Activated T-helper 1 cell treated with anti-CD3 and anti-CD28 coated beads, Interleukin-12 subunit alpha, Interleukin-12 subunit beta, Interleukin-2, Interleukin-4 antibody, amounts not matched to agents 30 ng/mL and 10 ng/mL and 1 ng/mL, durations not matched to agents 14 hours and 24 hours and 36 hours (primary cell): ENCODE results near the gene SNX8. TPM values are rescaled to one million over a fixed set of nuclear protein-coding genes. Genes with fewer than 3 reads are reported as not detected.

Source experiments
- DNase-seq: peaks from one replicate; pipeline ENCODE4 v3.0.0; 2021; ENCODE audit warnings: low spot score
- H3K27ac Mint-ChIP-seq: one replicate; pipeline ENCODE4 v1.8.0; 2021; ENCODE audit warnings: mild to moderate bottlenecking, mixed read lengths
- H3K27me3 Mint-ChIP-seq: one replicate; pipeline ENCODE4 v1.8.0; 2022; ENCODE audit warnings: mild to moderate bottlenecking, moderate library complexity, mixed read lengths; ENCODE audit not compliant: insufficient read depth
- H3K36me3 Mint-ChIP-seq: one replicate; pipeline ENCODE4 v1.8.0; 2021; ENCODE audit warnings: low read depth, mixed read lengths
- H3K4me1 Mint-ChIP-seq: one replicate; pipeline ENCODE4 v1.8.0; 2021; ENCODE audit warnings: low read depth, mixed read lengths
- H3K4me3 Mint-ChIP-seq: one replicate; pipeline ENCODE4 v1.8.0; 2021; ENCODE audit warnings: mild to moderate bottlenecking, moderate library complexity, mixed read lengths
- H3K9me3 Mint-ChIP-seq: one replicate; pipeline ENCODE4 v1.8.0; 2021; ENCODE audit warnings: mixed read lengths
- intact Hi-C: fragments of 100-400 bp; cut with micrococcal nuclease; formaldehyde crosslinking; loops from one replicate; pipeline ENCODE4 v1.15.1; 2024
- total RNA-seq: library from RNA; stranded (reverse); gene quantifications from 2 replicates; pipeline ENCODE4 v1.2.3, GENCODE V29; 2022

The SNX8 gene
- 40.8 and 41.8 TPM in 2 replicates for total RNA-seq

- H3K27me3 Mint-ChIP-seq, result no peaks in the 10 kb centered on the region
- peak; percentile 93 for DNase-seq
- H3K27ac Mint-ChIP-seq, result peak within 1 kb of the TSS; percentile 87
- H3K4me1 Mint-ChIP-seq, result peaks cover 8% of the 10 kb centered on the region
- no peaks in the 10 kb centered on the region for H3K36me3 Mint-ChIP-seq
- H3K4me3 Mint-ChIP-seq, result peak within 1 kb of the TSS; percentile 91
- intact Hi-C loops, result loop anchor here (1.0 to 5.0 kb wide), 6 partner anchors 40 to 744 kb away; partner anchors contain the start of genes BRAT1, CHST12, EIF3B and IQCE
- no peaks in the 10 kb centered on the region for H3K9me3 Mint-ChIP-seq
These were observed at the start of gene SNX8 for GRCh38 chr7:2314209-2314955. TSS of gene SNX8 (minus strand) at chr7:2314441. CDS start at chr7:2314421, 20 bp downstream.

GRCh38 chr7:2362385-2363088, 48.3 kb upstream of the SNX8 start:
- peaks cover 59% of the 10 kb centered on the region for H3K36me3 Mint-ChIP-seq
- intact Hi-C loops, result no loop called here
- H3K4me3 Mint-ChIP-seq, result no peak overlapping the region
- no peak overlapping the region for H3K27ac Mint-ChIP-seq
- H3K9me3 Mint-ChIP-seq, result no peaks in the 10 kb centered on the region
- no peaks in the 10 kb centered on the region for H3K27me3 Mint-ChIP-seq
- DNase-seq, result no peak
- peaks cover 20% of the 10 kb centered on the region for H3K4me1 Mint-ChIP-seq

- Mint-ChIP-seq H3K9me3 (no peaks in the 10 kb centered on the region), H3K36me3 (peaks cover 57% of the 10 kb centered on the region), H3K27me3 (no peaks in the 10 kb centered on the region), H3K4me1 (peaks cover 29% of the 10 kb centered on the region), H3K27ac (no peak overlapping the region), H3K4me3 (no peak overlapping the region)
- intact Hi-C loops, result no loop called here
- no peak for DNase-seq
These were observed 46.6 kb upstream of the SNX8 start for GRCh38 chr7:2360796-2361195.

GRCh38 chr7:2359610-2360009, 45.4 kb upstream of the SNX8 start:
- Mint-ChIP-seq H3K27me3 (no peaks in the 10 kb centered on the region), H3K27ac (no peak overlapping the region), H3K9me3 (no peaks in the 10 kb centered on the region), H3K4me1 (peaks cover 25% of the 10 kb centered on the region), H3K4me3 (no peak overlapping the region), H3K36me3 (peaks cover 48% of the 10 kb centered on the region)
- intact Hi-C loops, result loop anchor here (10.0 kb wide), 1 partner anchor 415 kb away; no protein-coding TSS in a partner anchor
- DNase-seq, result no peak

- Mint-ChIP-seq H3K27ac (no peak overlapping the region), H3K4me3 (no peak overlapping the region), H3K27me3 (no peaks in the 10 kb centered on the region), H3K9me3 (no peaks in the 10 kb centered on the region), H3K36me3 (peaks cover 42% of the 10 kb centered on the region), H3K4me1 (peaks cover 29% of the 10 kb centered on the region)
- no peak for DNase-seq
- intact Hi-C loops, result loop anchor here (10.0 kb wide), 1 partner anchor 414 kb away; no protein-coding TSS in a partner anchor
These were observed 44.8 kb upstream of the SNX8 start for GRCh38 chr7:2358968-2359527.

GRCh38 chr7:2357571-2357970, 43.3 kb upstream of the SNX8 start:
- no peaks in the 10 kb centered on the region for H3K27me3 Mint-ChIP-seq

GRCh38 chr7:2357165-2357564, 42.9 kb upstream of the SNX8 start:
- Mint-ChIP-seq H3K27ac (peak overlapping the region; percentile 50), H3K4me3 (peak overlapping the region; percentile 89), H3K9me3 (no peaks in the 10 kb centered on the region), H3K27me3 (no peaks in the 10 kb centered on the region), H3K4me1 (peaks cover 35% of the 10 kb centered on the region), H3K36me3 (peaks cover 30% of the 10 kb centered on the region)
- intact Hi-C loops, result loop anchor here (10.0 kb wide), 1 partner anchor 412 kb away; no protein-coding TSS in a partner anchor
- DNase-seq, result no peak

More at GRCh38 chr7:2357571-2357970, 43.3 kb upstream of the SNX8 start:
- intact Hi-C loops, result loop anchor here (10.0 kb wide), 1 partner anchor 413 kb away; no protein-coding TSS in a partner anchor
- no peak for DNase-seq
- peaks cover 35% of the 10 kb centered on the region for H3K4me1 Mint-ChIP-seq
- no peaks in the 10 kb centered on the region for H3K9me3 Mint-ChIP-seq
- peaks cover 33% of the 10 kb centered on the region for H3K36me3 Mint-ChIP-seq
- H3K27ac Mint-ChIP-seq, result peak overlapping the region; percentile 50
- H3K4me3 Mint-ChIP-seq, result peak overlapping the region; percentile 89

GRCh38 chr7:2355705-2356008, 41.4 kb upstream of the SNX8 start:
- peaks cover 28% of the 10 kb centered on the region for H3K36me3 Mint-ChIP-seq
- H3K4me1 Mint-ChIP-seq, result peaks cover 33% of the 10 kb centered on the region
- no peak for DNase-seq
- H3K27ac Mint-ChIP-seq, result peak overlapping the region; percentile 80
- intact Hi-C loops, result loop anchor here (10.0 kb wide), 1 partner anchor 411 kb away; no protein-coding TSS in a partner anchor
- no peaks in the 10 kb centered on the region for H3K9me3 Mint-ChIP-seq
- no peaks in the 10 kb centered on the region for H3K27me3 Mint-ChIP-seq
- peak overlapping the region; percentile 89 for H3K4me3 Mint-ChIP-seq

- Mint-ChIP-seq H3K4me1 (peaks cover 27% of the 10 kb centered on the region), H3K27me3 (no peaks in the 10 kb centered on the region), H3K27ac (peak overlapping the region; percentile 80), H3K9me3 (no peaks in the 10 kb centered on the region), H3K4me3 (peak overlapping the region; percentile 92), H3K36me3 (peaks cover 23% of the 10 kb centered on the region)
- intact Hi-C loops, result loop anchor here (1.0 to 10.0 kb wide), 8 partner anchors 41 to 896 kb away; partner anchors contain the start of genes BRAT1, MAD1L1, MICALL2 and PSMG3
- DNase-seq, result no peak
These were observed 40.9 kb upstream of the SNX8 start for GRCh38 chr7:2354939-2355704.

- intact Hi-C loops, result loop anchor here (1.0 to 10.0 kb wide), 8 partner anchors 40 to 895 kb away; partner anchors contain the start of genes BRAT1, MAD1L1, MICALL2 and PSMG3
- H3K27me3 Mint-ChIP-seq, result no peaks in the 10 kb centered on the region
- H3K4me1 Mint-ChIP-seq, result peaks cover 21% of the 10 kb centered on the region
- peaks cover 17% of the 10 kb centered on the region for H3K36me3 Mint-ChIP-seq
- H3K4me3 Mint-ChIP-seq, result peak within 1 kb of the TSS; percentile 92
- H3K27ac Mint-ChIP-seq, result peak within 1 kb of the TSS; percentile 100
- H3K9me3 Mint-ChIP-seq, result no peaks in the 10 kb centered on the region
- peak; percentile 85 for DNase-seq
These were observed 40.1 kb upstream of the SNX8 start, which contains the start of gene EIF3B for GRCh38 chr7:2354186-2354938. TSS of gene EIF3B (plus strand) at chr7:2354827. CDS start at chr7:2354922, 95 bp downstream.

GRCh38 chr7:2353936-2354185, 39.6 kb upstream of the SNX8 start:
- Mint-ChIP-seq H3K4me3 (peak overlapping the region; percentile 92), H3K9me3 (no peaks in the 10 kb centered on the region), H3K4me1 (peaks cover 21% of the 10 kb centered on the region), H3K27me3 (no peaks in the 10 kb centered on the region), H3K36me3 (peaks cover 12% of the 10 kb centered on the region), H3K27ac (peak overlapping the region; percentile 100)
- peak; percentile 86 for DNase-seq
- intact Hi-C loops, result loop anchor here (1.0 to 10.0 kb wide), 8 partner anchors 40 to 895 kb away; partner anchors contain the start of genes BRAT1, MAD1L1, MICALL2 and PSMG3
